Lower lobe of right lung (tissue), 2 donors: ENCODE measurements around the gene WDR4. TPM values are rescaled to one million over a fixed set of nuclear protein-coding genes. Genes with fewer than 3 reads are reported as not detected.
"Not testable (repeated sequence)": the region's sequence is repeated elsewhere in the genome, so short reads cannot be mapped to it uniquely, and the experiment has no call there.

ENCODE experiments used
- ATAC-seq, 2 donors: fragments of 200-7000 bp; cut with Tn5 transposase; one replicate each; pipeline ENCODE4 v1.9.1; 2020 to 2022; ENCODE audit warnings: mild to moderate bottlenecking in 2 of 2, moderate library complexity in 2 of 2
- DNase-seq: peaks from one replicate; pipeline ENCODE4 v3.0.0-alpha.2; 2020
- H3K27ac ChIP-seq: fragments of 200-600 bp; one replicate; pipeline ENCODE4 v1.8.0; 2022
- H3K27me3 ChIP-seq: fragments of 200-600 bp; one replicate; pipeline ENCODE4 v1.8.0; 2022; ENCODE audit warnings: low read depth
- H3K36me3 ChIP-seq: fragments of 200-600 bp; one replicate; pipeline ENCODE4 v1.8.0; 2022; ENCODE audit warnings: mild to moderate bottlenecking
- H3K4me1 ChIP-seq: fragments of 200-600 bp; one replicate; pipeline ENCODE4 v1.8.0; 2022
- H3K4me3 ChIP-seq: fragments of 200-600 bp; one replicate; pipeline ENCODE4 v1.8.0; 2022; ENCODE audit warnings: mild to moderate bottlenecking
- H3K9me3 ChIP-seq: fragments of 200-600 bp; one replicate; pipeline ENCODE4 v1.8.0; 2022
- CTCF ChIP-seq: fragments of 200-600 bp; IDR thresholded peaks from one replicate; pipeline ENCODE4 v1.8.0; 2022; ENCODE audit warnings: antibody characterized with exemption, mild to moderate bottlenecking
- intact Hi-C: fragments of 100-400 bp; cut with DNase I; formaldehyde crosslinking; loops from one replicate; pipeline ENCODE4 v1.11.0; 2022
- total RNA-seq: library from RNA; stranded (reverse); fragmentation: NEBNext Ultra II Directional; extraction: Animal tissue kit (Norgen Biotek cat#: 25700); gene quantifications from one replicate; pipeline ENCODE4 v1.2.1, GENCODE V29; 2021
- donor health status: DM: no; HTN: yes; CAD: no; lungs with severe emphysema.

The WDR4 gene
- total RNA-seq, 1 donor from 2014 or later: 17.1 TPM

GRCh38 chr21:42922918-42923317, 43.6 kb upstream of the WDR4 start:
- no peak for TF ChIP-seq CTCF
- Histone ChIP-seq H3K27me3 (no peaks in the 10 kb centered on the region), H3K9me3 (no peaks in the 10 kb centered on the region), H3K4me3 (no peak overlapping the region), H3K4me1 (peaks cover 8% of the 10 kb centered on the region), H3K36me3 (no peaks in the 10 kb centered on the region), H3K27ac (no peak overlapping the region)
- ATAC-seq (no peak), DNase-seq (no peak)
- intact Hi-C loops: no loop called here

GRCh38 chr21:42921927-42922326, 42.6 kb upstream of the WDR4 start:
- no peaks in the 10 kb centered on the region for H3K9me3 ChIP-seq
- H3K4me1 ChIP-seq: peaks cover 8% of the 10 kb centered on the region
- no peak for DNase-seq
- intact Hi-C loops: no loop called here
- no peak for ATAC-seq
- no peak for TF ChIP-seq CTCF
- no peak overlapping the region for H3K27ac ChIP-seq
- H3K4me3 ChIP-seq: no peak overlapping the region
- no peaks in the 10 kb centered on the region for H3K27me3 ChIP-seq
- no peaks in the 10 kb centered on the region for H3K36me3 ChIP-seq

- intact Hi-C loops: no loop called here
- no peak for DNase-seq
These were observed 39.0 kb upstream of the WDR4 start for GRCh38 chr21:42918291-42918690.

GRCh38 chr21:42913476-42913875, 34.1 kb upstream of the WDR4 start:
- H3K4me3 ChIP-seq: no peak overlapping the region
- no peak for ATAC-seq
- H3K36me3 ChIP-seq: peaks cover 40% of the 10 kb centered on the region
- intact Hi-C loops: no loop called here
- H3K9me3 ChIP-seq: no peaks in the 10 kb centered on the region
- DNase-seq: no peak
- no peak overlapping the region for H3K27ac ChIP-seq
- no peaks in the 10 kb centered on the region for H3K4me1 ChIP-seq
- no peak for TF ChIP-seq CTCF
- no peaks in the 10 kb centered on the region for H3K27me3 ChIP-seq

More at GRCh38 chr21:42918291-42918690, 39.0 kb upstream of the WDR4 start:
- H3K36me3 ChIP-seq: no peaks in the 10 kb centered on the region
- H3K9me3 ChIP-seq: no peaks in the 10 kb centered on the region
- H3K27ac ChIP-seq: no peak overlapping the region
- H3K4me3 ChIP-seq: no peak overlapping the region
- ATAC-seq: no peak
- TF ChIP-seq CTCF: no peak
- no peaks in the 10 kb centered on the region for H3K4me1 ChIP-seq
- no peaks in the 10 kb centered on the region for H3K27me3 ChIP-seq

- intact Hi-C loops, H3K27me3 ChIP-seq, H3K4me1 ChIP-seq, H3K4me3 ChIP-seq, DNase-seq, H3K27ac ChIP-seq, ATAC-seq, H3K9me3 ChIP-seq: not testable (repeated sequence)
- peaks cover 56% of the 10 kb centered on the region for H3K36me3 ChIP-seq
These were observed 32.6 kb upstream of the WDR4 start for GRCh38 chr21:42911920-42912319.

GRCh38 chr21:42908484-42908883, 29.1 kb upstream of the WDR4 start:
- intact Hi-C loops, H3K27me3 ChIP-seq, H3K4me3 ChIP-seq, DNase-seq, H3K4me1 ChIP-seq, H3K9me3 ChIP-seq, ATAC-seq, H3K27ac ChIP-seq: not testable (repeated sequence)
- H3K36me3 ChIP-seq: peaks cover 90% of the 10 kb centered on the region

- H3K36me3 ChIP-seq: peaks cover 100% of the 10 kb centered on the region
- H3K4me1 ChIP-seq: no peaks in the 10 kb centered on the region
- H3K27me3 ChIP-seq: no peaks in the 10 kb centered on the region
- ATAC-seq: no peak
- DNase-seq: no peak
- H3K27ac ChIP-seq: no peak overlapping the region
- H3K4me3 ChIP-seq: no peak overlapping the region
- H3K9me3 ChIP-seq: no peaks in the 10 kb centered on the region
- TF ChIP-seq CTCF: no peak
- intact Hi-C loops: no loop called here
These were observed 26.9 kb upstream of the WDR4 start for GRCh38 chr21:42906233-42906632.
